Measurements from ENCODE around the gene STK17A. TPM values are rescaled to one million over a fixed set of nuclear protein-coding genes. Genes with fewer than 3 reads are reported as not detected.
"Not testable (repeated sequence)": the region's sequence is repeated elsewhere in the genome, so short reads cannot be mapped to it uniquely, and the experiment has no call there.

The STK17A gene
- polyA plus RNA-seq, 1 of the 3 experiments (the other 2 are of a cell fraction) = 47.8 TPM

- H3K79me2 ChIP-seq (ENCODE audit: insufficient read depth); H4K20me1 ChIP-seq (ENCODE audit: insufficient read depth); H3K4me1 ChIP-seq (ENCODE audit: control insufficient read depth in 1 of 2, insufficient read depth in 2 of 2, low read depth in 1 of 2, low read length in 1 of 2); H3K27ac ChIP-seq (ENCODE audit: low read depth in 2 of 2, low read length in 1 of 2); H2AFZ ChIP-seq (ENCODE audit: low read depth); H3K4me3 ChIP-seq (ENCODE audit: low read depth in 2 of 2, low read length in 1 of 2); DNase-seq; H3K9me3 ChIP-seq; H3K9me2 ChIP-seq; POLR2A ChIA-PET; H3K36me3 ChIP-seq (replicated peaks in 1 of 2; ENCODE audit: control insufficient read depth in 1 of 2, insufficient read depth in 2 of 2, low read length in 1 of 2); H3K9ac ChIP-seq; H3K27me3 ChIP-seq (ENCODE audit: insufficient read depth); H3F3A ChIP-seq (replicated peaks; ENCODE audit: insufficient read depth); H3K4me2 ChIP-seq: not testable (repeated sequence)
- CTCF ChIA-PET = interaction anchor here (0.8 to 10.4 kb wide), 6 partner anchors 8 to 265 kb away, joined by 3 to 133 read pairs (median 6); partner anchors contain the start of gene STK17A
- WGBS (ENCODE audit: low lambda C conversion rate) = 96% methylated on average over 2 of the region's 2 CpGs
These were observed 9.1 kb upstream of the STK17A start for GRCh38 chr7:43573832-43574231.

DNA sequence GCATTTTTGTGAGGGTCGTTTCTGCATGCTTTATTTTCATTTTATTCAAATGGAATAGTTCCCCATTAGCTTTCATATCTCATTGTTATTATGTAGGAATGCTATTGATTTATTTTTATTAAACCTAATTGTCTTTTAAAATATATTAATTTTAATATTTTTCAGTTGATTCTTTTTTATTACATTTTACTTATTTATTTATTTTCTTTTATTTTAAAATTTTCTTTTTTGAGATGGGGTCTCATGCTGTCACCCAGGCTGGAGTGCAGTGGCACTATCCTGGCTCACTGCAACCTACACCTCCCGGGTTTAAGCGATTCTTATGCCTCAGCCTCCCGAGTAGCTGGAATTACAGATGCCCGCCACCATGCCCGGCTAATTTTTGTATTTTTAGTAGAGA is 7.4 kb upstream of the STK17A start:
- Histone ChIP-seq H3K27ac (ENCODE audit: low read depth in 2 of 2, low read length in 1 of 2) (no peak overlapping the region), H2AFZ (ENCODE audit: low read depth) (no peak overlapping the region), H3K4me3 (ENCODE audit: low read depth in 2 of 2, low read length in 1 of 2) (no peak overlapping the region), H3K79me2 (ENCODE audit: insufficient read depth) (no peaks in the 10 kb centered on the region), H3K27me3 (ENCODE audit: insufficient read depth) (no peaks in the 10 kb centered on the region), H4K20me1 (ENCODE audit: insufficient read depth) (no peaks in the 10 kb centered on the region), H3K4me1 (ENCODE audit: control insufficient read depth in 1 of 2, insufficient read depth in 2 of 2, low read depth in 1 of 2, low read length in 1 of 2) (peaks cover 0 to 5% of the 10 kb centered on the region in 2 experiments; a peak in 1 of 4 replicates), H3K9me2 (no peaks in the 10 kb centered on the region), H3K36me3 (replicated peaks in 1 of 2; ENCODE audit: control insufficient read depth in 1 of 2, insufficient read depth in 2 of 2, low read length in 1 of 2) (no peaks in the 10 kb centered on the region), H3K9me3 (no peaks in the 10 kb centered on the region), H3F3A (replicated peaks; ENCODE audit: insufficient read depth) (peaks cover 6% of the 10 kb centered on the region), H3K4me2 (no peak overlapping the region), H3K9ac (no peak overlapping the region)
- WGBS (ENCODE audit: low lambda C conversion rate) = 88% methylated on average over 6 of the region's 6 CpGs
- ChIA-PET POLR2A (interaction anchor here (1.2 kb wide), 1 partner anchor 154 kb away, joined by 3 read pairs; the partner anchor contains the start of gene COA1), CTCF (interaction anchor here (0.7 to 10.4 kb wide), 7 partner anchors 7 to 439 kb away, joined by 3 to 133 read pairs (median 6); partner anchors contain the start of gene STK17A)
- DNase-seq = no peak
- TF ChIP-seq JUND (IDR thresholded peaks at IDR 0.05) (no peak), SIN3A (IDR thresholded peaks at IDR 0.05; ENCODE audit: borderline replicate concordance, low read depth, low read length) (no peak), RFX5 (IDR thresholded peaks at IDR 0.05; ENCODE audit: low read length) (no peak), RXRA (IDR thresholded peaks at IDR 0.05; ENCODE audit: borderline replicate concordance, low read depth) (no peak), TEAD4 (IDR thresholded peaks at IDR 0.05; ENCODE audit: borderline replicate concordance, insufficient read depth) (no peak), CTCF (IDR thresholded peaks at IDR 0.05) (no peak), MEF2A (IDR thresholded peaks at IDR 0.05; ENCODE audit: borderline replicate concordance, low read depth) (no peak), RCOR1 (IDR thresholded peaks at IDR 0.05; ENCODE audit: low read length) (no peak), NFIC (IDR thresholded peaks at IDR 0.05; ENCODE audit: borderline replicate concordance) (no peak), GATA2 (CRISPR knock-in tag; IDR thresholded peaks at IDR 0.05) (no peak), NRF1 (IDR thresholded peaks at IDR 0.05; ENCODE audit: low read depth, low read length) (no peak), CHD2 (IDR thresholded peaks at IDR 0.05; ENCODE audit: low read length, partially characterized antibody) (no peak), YY1 (IDR thresholded peaks at IDR 0.05; ENCODE audit: low read depth) (no peak)
- TF ChIP-seq, protein P1, sequence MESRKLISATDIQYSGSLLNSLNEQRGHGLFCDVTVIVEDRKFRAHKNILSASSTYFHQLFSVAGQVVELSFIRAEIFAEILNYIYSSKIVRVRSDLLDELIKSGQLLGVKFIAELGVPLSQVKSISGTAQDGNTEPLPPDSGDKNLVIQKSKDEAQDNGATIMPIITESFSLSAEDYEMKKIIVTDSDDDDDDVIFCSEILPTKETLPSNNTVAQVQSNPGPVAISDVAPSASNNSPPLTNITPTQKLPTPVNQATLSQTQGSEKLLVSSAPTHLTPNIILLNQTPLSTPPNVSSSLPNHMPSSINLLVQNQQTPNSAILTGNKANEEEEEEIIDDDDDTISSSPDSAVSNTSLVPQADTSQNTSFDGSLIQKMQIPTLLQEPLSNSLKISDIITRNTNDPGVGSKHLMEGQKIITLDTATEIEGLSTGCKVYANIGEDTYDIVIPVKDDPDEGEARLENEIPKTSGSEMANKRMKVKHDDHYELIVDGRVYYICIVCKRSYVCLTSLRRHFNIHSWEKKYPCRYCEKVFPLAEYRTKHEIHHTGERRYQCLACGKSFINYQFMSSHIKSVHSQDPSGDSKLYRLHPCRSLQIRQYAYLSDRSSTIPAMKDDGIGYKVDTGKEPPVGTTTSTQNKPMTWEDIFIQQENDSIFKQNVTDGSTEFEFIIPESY (IDR thresholded peaks at IDR 0.05; ENCODE audit: borderline replicate concordance, low read depth) = no peak
- TF ChIP-seq, protein P2, sequence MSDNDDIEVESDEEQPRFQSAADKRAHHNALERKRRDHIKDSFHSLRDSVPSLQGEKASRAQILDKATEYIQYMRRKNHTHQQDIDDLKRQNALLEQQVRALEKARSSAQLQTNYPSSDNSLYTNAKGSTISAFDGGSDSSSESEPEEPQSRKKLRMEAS (IDR thresholded peaks at IDR 0.05; ENCODE audit: low read depth) = no peak
- TF ChIP-seq, protein P3, sequence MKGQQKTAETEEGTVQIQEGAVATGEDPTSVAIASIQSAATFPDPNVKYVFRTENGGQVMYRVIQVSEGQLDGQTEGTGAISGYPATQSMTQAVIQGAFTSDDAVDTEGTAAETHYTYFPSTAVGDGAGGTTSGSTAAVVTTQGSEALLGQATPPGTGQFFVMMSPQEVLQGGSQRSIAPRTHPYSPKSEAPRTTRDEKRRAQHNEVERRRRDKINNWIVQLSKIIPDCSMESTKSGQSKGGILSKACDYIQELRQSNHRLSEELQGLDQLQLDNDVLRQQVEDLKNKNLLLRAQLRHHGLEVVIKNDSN (IDR thresholded peaks at IDR 0.05; ENCODE audit: borderline replicate concordance, low read depth) = no peak
